Measurements from ENCODE around the gene MGAT4D.
A peak's percentile ranks its signal among the peaks of the same experiment; 100 is the strongest.
"Not testable (repeated sequence)": the region's sequence is repeated elsewhere in the genome, so short reads cannot be mapped to it uniquely, and the experiment has no call there.

Gene MGAT4D

DNA sequence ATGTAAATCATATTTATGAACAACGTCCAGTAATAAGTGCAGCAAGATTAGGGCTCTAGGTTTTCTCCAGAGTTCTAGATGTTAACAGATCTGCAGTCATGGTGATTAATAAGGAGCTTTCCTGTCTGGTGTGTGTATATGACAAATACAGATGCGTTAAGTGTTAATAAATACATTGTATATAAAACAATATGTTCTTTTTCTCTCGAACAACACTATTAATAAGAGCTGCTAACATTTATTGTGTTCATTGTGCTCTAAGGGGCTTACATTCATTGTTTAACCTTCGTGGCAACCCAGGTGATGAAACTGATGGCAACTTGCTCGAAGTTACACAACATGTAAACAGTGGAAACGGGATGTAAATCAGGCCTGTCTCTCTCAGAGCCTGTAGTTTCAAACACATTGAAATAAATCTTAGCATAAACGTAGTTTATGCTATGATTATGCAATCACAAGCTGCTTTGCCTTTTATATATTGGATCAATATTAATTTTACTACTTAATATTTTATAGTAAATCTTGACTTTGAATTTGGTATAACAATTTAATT, 70.1 kb downstream of the MGAT4D start:
- no peak for DNase-seq

DNA sequence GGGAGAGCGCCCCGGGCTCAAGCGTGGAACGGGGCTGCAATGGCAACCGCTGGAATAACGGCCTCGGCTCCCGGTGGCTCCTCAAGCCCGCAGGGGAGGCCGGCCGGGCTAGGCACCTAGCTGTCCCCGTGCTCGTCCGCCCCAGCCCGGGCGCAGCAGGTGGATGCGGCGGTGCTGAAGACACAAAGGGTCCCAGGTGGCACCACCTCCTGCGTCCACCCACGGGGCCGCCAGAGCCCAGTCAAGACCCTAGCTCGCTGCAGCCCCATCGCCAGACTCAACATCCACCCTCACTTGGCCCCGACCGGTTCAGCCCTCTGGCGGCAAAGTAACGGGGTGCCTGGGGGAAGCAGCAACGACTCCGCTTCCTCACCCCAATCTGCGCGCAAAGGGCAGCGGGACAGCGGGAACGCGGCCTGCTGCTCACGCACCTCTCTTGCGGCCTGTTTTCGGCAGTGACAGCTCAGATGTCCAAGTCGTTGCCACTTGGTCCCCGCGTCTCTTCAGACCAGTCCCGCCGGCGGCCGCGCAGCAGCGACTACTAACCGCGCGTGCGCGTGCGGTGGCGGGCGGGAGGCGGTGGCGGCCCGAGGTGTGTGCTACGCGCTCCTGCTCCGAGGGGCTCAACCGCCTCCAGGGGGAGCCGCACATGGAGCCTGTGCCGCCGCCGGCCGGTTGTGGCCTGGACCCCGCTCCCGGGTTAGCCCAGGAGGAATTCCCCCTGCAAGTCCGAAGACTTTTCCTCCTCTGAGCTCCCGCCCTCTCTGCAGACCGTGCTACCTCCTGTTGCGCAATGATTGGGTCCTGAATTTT, 70.8 kb downstream of the MGAT4D start, which contains the start of gene CLGN:
TSS of gene CLGN (minus strand) at position 543 of the 813 bp plus-strand sequence. CDS start 14,570 bp downstream, outside the sequence.
- peak; percentile 10 to 52 for DNase-seq

DNA sequence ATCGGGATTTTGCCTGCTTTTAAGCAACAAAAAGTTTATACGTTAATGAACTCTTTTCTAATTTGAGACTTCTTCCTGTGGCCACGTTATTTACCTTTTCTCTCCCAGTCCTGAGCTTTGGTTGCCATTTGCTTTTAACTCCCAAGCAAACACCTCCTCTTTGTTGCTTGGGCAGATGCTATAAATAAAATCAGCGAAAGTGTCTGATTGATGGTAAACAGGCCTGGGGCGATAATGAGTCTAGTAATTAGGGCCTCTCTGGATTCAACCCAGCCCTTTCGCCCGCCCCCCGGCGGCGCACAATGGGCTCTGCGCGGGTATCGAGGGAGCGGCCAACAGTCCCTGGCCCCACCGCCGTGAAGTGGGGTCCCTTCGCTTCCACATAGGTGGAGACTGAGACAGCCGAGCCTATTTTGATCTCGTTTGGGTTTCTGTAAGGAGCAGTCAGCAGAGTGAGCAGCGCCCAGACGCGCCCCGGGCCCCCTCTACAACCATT, 71.4 kb downstream of the MGAT4D start:
- DNase-seq = no peak

DNA sequence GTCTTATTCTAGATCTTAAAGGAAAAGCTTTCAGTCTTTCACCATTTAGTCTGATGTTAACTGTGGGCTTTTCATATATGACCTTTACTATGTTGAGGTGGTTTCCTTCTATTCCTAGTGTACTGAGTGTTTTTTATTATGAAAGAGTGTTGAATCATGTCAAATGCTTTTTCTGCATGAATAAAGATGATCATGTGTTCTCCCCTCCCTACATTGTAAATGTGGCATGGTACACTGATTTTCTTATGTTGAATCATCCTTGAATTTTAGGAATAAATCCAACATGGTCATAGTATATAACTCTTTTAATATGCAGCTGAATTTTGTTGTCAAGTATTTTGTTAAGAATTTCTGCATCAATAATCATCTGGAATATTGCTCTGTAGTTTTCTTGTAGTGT, 75.0 kb downstream of the MGAT4D start:
- DNase-seq = no peak

DNA sequence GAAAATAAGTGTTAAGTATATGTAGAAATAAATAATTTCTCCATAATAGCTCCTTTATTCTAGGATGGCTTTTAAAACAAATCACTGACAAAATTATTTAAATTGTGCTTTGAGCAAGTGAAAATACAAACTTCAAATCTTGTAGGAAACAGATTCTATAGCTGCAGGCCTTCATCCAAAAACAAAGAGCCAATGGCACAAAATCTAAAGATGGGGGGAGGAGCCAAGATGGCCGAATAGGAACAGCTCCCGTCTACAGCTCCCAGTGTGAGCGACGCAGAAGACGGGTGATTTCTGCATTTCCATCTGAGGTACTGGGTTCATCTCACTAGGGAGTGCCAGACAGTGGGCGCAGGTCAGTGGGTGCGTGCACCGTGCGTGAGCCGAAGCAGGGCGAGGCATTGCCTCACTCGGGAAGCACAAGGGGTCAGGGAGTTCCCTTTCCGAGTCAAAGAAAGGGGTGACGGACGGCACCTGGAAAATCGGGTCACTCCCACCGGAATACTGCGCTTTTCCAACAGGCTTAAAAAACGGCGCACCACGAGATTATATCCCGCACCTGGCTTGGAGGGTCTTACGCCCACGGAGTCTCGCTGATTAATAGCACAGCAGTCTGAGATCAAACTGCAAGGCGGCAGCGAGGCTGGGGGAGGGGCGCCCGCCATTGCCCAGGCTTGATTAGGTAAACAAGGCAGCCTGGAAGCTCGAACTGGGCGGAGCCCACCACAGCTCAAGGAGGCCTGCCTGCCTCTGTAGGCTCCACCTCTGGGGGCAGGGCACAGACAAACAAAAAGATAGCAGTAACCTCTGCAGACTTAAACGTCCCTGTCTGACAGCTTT, 84.7 kb downstream of the MGAT4D start:
- DNase-seq = not testable (repeated sequence)

DNA sequence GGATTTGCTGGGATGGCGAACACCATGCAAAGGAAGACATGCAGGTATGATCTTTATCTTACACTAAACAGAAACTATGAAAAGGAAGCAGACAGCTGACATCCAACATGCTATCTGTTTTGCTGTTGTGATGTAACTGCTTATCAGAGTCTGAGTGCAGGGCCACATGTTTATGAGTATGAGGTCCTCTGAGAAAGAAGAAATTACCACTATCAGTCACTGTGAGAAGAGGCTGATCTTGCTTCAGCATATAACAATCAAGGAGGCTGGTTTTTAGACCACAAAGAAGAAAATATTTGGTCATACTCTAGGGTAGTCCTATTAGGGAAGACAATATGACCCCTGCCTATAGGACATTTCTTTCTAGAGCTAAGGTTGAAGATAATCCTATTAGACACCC, 89.1 kb downstream of the MGAT4D start:
- DNase-seq = no peak

DNA sequence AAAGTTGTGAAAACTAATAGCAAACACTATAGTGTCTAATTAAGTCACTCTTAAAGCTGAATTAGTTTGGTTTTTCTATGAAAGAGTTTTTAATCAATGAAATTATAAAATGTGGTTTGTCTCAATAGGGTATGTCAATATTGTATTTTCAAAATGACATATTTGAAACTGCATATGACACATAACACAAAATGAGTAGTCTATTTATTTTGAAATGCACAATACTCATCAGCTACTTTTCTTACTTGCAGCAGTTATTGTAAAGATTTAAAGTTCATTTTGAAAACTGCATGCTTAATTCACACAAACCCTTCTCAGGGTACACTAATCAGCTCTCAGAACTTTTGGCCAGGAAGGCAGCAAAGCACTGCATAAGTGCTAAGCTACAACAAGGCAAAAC, 91.8 kb downstream of the MGAT4D start:
- DNase-seq = no peak

DNA sequence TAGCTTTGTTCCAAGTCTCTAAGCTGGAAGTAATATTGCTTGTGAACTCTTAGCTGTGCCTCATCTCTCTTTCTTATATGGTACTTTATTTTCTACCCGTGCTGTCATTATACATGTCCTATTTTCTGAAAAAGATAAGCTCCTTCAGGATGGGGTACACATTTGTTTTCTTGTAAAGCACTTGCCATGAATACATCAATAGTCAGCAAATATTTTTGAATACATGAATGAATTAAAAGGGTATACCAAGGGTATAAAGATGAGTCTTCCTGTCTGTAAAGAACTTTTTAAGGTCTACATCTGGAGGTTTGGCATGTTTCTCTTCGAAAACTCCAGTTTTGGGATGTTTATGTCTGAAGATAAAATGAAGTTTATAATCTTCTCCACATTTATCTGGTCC, 98.0 kb downstream of the MGAT4D start:
- DNase-seq = no peak

DNA sequence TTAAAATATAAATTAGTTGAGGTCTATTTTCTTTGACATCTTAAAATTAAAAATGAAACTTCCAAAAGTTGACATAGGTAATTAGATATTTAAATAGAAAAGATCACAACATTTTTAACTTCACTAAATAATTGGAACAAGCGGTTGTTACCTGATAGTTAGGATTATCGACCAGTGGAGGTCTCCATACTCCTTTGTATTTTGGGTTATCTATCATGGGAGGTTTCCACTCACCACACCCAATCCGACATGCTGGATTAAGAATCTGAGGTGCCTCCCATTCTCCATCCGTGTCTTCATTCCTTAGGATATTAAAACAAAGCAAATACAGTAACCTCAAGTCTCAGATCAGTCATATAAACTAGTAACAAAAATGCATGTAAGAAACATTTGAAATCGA, 102.4 kb downstream of the MGAT4D start:
- DNase-seq = no peak
